ENCODE measurements around the gene TRIM56. TPM values are rescaled to one million over a fixed set of nuclear protein-coding genes. Genes with fewer than 3 reads are reported as not detected.
A peak's percentile ranks its signal among the peaks of the same experiment; 100 is the strongest.

TRIM56 gene
- total and polyA plus RNA-seq, 2 of the 4 experiments (the other 2 are of a cell fraction): 3.9 to 5.9 TPM

DNA sequence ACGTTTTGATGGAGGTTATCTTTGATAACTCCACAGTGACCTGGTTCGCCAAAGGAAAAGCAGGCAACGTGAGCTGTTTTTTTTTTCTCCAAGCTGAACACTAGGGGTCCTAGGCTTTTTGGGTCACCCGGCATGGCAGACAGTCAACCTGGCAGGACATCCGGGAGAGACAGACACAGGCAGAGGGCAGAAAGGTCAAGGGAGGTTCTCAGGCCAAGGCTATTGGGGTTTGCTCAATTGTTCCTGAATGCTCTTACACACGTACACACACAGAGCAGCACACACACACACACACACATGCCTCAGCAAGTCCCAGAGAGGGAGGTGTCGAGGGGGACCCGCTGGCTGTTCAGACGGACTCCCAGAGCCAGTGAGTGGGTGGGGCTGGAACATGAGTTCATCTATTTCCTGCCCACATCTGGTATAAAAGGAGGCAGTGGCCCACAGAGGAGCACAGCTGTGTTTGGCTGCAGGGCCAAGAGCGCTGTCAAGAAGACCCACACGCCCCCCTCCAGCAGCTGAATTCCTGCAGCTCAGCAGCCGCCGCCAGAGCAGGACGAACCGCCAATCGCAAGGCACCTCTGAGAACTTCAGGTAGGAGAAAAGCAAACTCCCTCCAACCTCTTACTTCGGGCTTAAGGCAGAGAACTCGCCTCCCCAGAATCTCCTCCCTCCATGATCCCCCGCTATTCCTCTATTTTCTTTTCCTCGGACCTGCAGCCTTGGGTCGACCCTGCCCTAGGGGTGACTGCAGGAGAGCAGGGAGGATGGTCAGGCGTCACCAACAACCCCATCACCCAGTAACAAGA, 41.6 kb downstream of the TRIM56 start, which contains the start of gene SERPINE1:
SERPINE1 (plus strand) TSS at position 454 of the 809 bp plus-strand sequence. CDS start 1,290 bp downstream, outside the sequence.
- Histone ChIP-seq H3K36me3 (ENCODE audit: control insufficient read depth, insufficient read depth, low read length) (peaks cover 20% of the 10 kb centered on the region), H2BK15ac (ENCODE audit: low read depth, low read length) (peak within 1 kb of the TSS; percentile 88; the same call in 2 of the 3 replicates), H2AK5ac (ENCODE audit: low read depth, low read length) (peak within 1 kb of the TSS; percentile 99), H3K9ac (ENCODE audit: low read depth, low read length) (peak within 1 kb of the TSS; percentile 82), H3K9me3 (ENCODE audit: control insufficient read depth, insufficient read depth, low read length) (no peaks in the 10 kb centered on the region), H3K79me1 (ENCODE audit: low read depth in 1 of 2, low read length in 2 of 2) (peaks cover 10 to 64% of the 10 kb centered on the region in 2 experiments; a peak in 3 of 4 replicates), H3K23ac (ENCODE audit: low read depth, low read length) (peak within 1 kb of the TSS; percentile 96), H3K4ac (ENCODE audit: low read depth, low read length) (peak within 1 kb of the TSS; percentile 98), H2BK5ac (ENCODE audit: low read depth, low read length, poor library complexity, severe bottlenecking) (peak within 1 kb of the TSS; percentile 97), H3K27me3 (ENCODE audit: control insufficient read depth, insufficient read depth, low read length) (no peaks in the 10 kb centered on the region), H4K5ac (ENCODE audit: low read depth, low read length) (peak within 1 kb of the TSS; percentile 64), H3K56ac (ENCODE audit: extremely low read depth, insufficient read depth, low read length) (peak within 1 kb of the TSS; percentile 95), H3K18ac (ENCODE audit: low read depth, low read length) (peak within 1 kb of the TSS; percentile 70), H3K4me2 (ENCODE audit: low read depth, low read length) (peak within 1 kb of the TSS; percentile 72), H4K8ac (ENCODE audit: low read depth in 2 of 2, low read length in 2 of 2) (peak within 1 kb of the TSS; percentile 14 to 96), H4K91ac (ENCODE audit: insufficient read depth, low read depth, low read length) (peak within 1 kb of the TSS; percentile 90), H3K4me1 (ENCODE audit: control insufficient read depth, insufficient read depth, low read length) (peaks cover 27% of the 10 kb centered on the region), H2AK9ac (replicated peaks; ENCODE audit: low read depth, low read length, poor library complexity) (peak within 1 kb of the TSS; percentile 99), H2AFZ (replicated peaks; ENCODE audit: low read length, poor library complexity) (peak within 1 kb of the TSS; percentile 93), H3K9me1 (ENCODE audit: insufficient read depth, low read length) (peaks cover 16% of the 10 kb centered on the region), H3K27ac (ENCODE audit: insufficient read depth, low read length) (peak within 1 kb of the TSS; percentile 89), H3K4me3 (ENCODE audit: insufficient read depth, low read depth, low read length) (peak within 1 kb of the TSS; percentile 56), H2BK120ac (ENCODE audit: low read depth, low read length) (peak within 1 kb of the TSS; percentile 98), H2BK20ac (ENCODE audit: low read depth, low read length) (peak within 1 kb of the TSS; percentile 97), H4K20me1 (ENCODE audit: insufficient read depth, low read length) (peaks cover 41% of the 10 kb centered on the region), H3K14ac (replicated peaks; ENCODE audit: low read depth, low read length) (peak within 1 kb of the TSS; percentile 91)
- dilution Hi-C loops (cut with HindIII; ENCODE audit: low sequenced_read_pairs, unreplicated experiment) (no loop called here), intact Hi-C loops (cut with micrococcal nuclease) (loop anchor here (1.0 kb wide), 1 partner anchor 27 kb away; no protein-coding TSS in a partner anchor), in situ Hi-C loops (cut with MboI; ENCODE audit: low sequenced_read_pairs) (no loop called here)
- ATAC-seq (ENCODE audit: low read depth) (peak; percentile 58), DNase-seq (peak; percentile 100)
- ChIA-PET POLR2A (ENCODE audit: unreplicated experiment) (interaction anchor here (0.6 kb wide), 1 partner anchor 91 kb away, joined by 3 read pairs; the partner anchor contains the start of genes PLOD3 and ZNHIT1), CTCF (interaction anchor here (0.8 to 1.1 kb wide), 3 partner anchors 17 to 27 kb away, joined by 3 read pairs; no protein-coding TSS in a partner anchor)
- 19% methylated on average over 3 of the region's 22 CpGs; no CpG with 5 or more reads in 1 of the 2 experiments for WGBS, 2 experiments (ENCODE audit: extremely low coverage in 2 of 2, insufficient read length in 1 of 2)
- BruUV-seq (replicated peaks): TSS peak; percentile 88
- peak; percentile 99 for TF ChIP-seq POLR2A (IDR thresholded peaks at IDR 0.05; ENCODE audit: low read depth, low read length)
- TF ChIP-seq, protein P1, sequence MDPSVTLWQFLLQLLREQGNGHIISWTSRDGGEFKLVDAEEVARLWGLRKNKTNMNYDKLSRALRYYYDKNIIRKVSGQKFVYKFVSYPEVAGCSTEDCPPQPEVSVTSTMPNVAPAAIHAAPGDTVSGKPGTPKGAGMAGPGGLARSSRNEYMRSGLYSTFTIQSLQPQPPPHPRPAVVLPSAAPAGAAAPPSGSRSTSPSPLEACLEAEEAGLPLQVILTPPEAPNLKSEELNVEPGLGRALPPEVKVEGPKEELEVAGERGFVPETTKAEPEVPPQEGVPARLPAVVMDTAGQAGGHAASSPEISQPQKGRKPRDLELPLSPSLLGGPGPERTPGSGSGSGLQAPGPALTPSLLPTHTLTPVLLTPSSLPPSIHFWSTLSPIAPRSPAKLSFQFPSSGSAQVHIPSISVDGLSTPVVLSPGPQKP (IDR thresholded peaks at IDR 0.05; ENCODE audit: borderline replicate concordance, low read depth, low read length): no peak
- peak; percentile 99 for TF ChIP-seq CHD1 (IDR thresholded peaks at IDR 0.05; ENCODE audit: low read depth, low read length)
- peak; percentile 88 for TF ChIP-seq MAZ (IDR thresholded peaks at IDR 0.05; ENCODE audit: borderline replicate concordance, low read depth, low read length)
- no peak; the same call in 1 of the 2 replicates for TF ChIP-seq FOS (IDR thresholded peaks at IDR 0.05; ENCODE audit: low read depth, low read length)
- peak; percentile 33; the same call in 1 of the 2 replicates for TF ChIP-seq RAD21 (IDR thresholded peaks at IDR 0.05; ENCODE audit: low read length)
- peak; percentile 70; the same call in 1 of the 2 replicates for TF ChIP-seq MXI1 (IDR thresholded peaks at IDR 0.05; ENCODE audit: borderline replicate concordance, low read depth, low read length)
- no peak for TF ChIP-seq RCOR1 (IDR thresholded peaks at IDR 0.05; ENCODE audit: insufficient replicate concordance, low read length)
- peak; percentile 44; the same call in 1 of the 2 replicates for TF ChIP-seq BHLHE40 (IDR thresholded peaks at IDR 0.05; ENCODE audit: low read depth, low read length)
- TF ChIP-seq, protein P2, sequence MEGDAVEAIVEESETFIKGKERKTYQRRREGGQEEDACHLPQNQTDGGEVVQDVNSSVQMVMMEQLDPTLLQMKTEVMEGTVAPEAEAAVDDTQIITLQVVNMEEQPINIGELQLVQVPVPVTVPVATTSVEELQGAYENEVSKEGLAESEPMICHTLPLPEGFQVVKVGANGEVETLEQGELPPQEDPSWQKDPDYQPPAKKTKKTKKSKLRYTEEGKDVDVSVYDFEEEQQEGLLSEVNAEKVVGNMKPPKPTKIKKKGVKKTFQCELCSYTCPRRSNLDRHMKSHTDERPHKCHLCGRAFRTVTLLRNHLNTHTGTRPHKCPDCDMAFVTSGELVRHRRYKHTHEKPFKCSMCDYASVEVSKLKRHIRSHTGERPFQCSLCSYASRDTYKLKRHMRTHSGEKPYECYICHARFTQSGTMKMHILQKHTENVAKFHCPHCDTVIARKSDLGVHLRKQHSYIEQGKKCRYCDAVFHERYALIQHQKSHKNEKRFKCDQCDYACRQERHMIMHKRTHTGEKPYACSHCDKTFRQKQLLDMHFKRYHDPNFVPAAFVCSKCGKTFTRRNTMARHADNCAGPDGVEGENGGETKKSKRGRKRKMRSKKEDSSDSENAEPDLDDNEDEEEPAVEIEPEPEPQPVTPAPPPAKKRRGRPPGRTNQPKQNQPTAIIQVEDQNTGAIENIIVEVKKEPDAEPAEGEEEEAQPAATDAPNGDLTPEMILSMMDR (conservative IDR thresholded peaks at IDR 0.05; ENCODE audit: low read depth, low read length): peak; percentile 22; the same call in 1 of the 2 replicates
- TF ChIP-seq, protein P3, sequence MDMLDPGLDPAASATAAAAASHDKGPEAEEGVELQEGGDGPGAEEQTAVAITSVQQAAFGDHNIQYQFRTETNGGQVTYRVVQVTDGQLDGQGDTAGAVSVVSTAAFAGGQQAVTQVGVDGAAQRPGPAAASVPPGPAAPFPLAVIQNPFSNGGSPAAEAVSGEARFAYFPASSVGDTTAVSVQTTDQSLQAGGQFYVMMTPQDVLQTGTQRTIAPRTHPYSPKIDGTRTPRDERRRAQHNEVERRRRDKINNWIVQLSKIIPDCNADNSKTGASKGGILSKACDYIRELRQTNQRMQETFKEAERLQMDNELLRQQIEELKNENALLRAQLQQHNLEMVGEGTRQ (IDR thresholded peaks at IDR 0.05; ENCODE audit: low read depth, low read length): peak; percentile 25; the same call in 1 of the 2 replicates
- no peak for TF ChIP-seq MAFK (IDR thresholded peaks at IDR 0.05; ENCODE audit: low read depth, low read length)
- peak; percentile 58; the same call in 1 of the 2 replicates for TF ChIP-seq NFE2L2 (IDR thresholded peaks at IDR 0.05; ENCODE audit: low read depth, low read length)

All from IMR-90 (cell line).